HG03565 (cell line): Measurements from ENCODE around the gene CD209.
"Not testable (repeated sequence)": the region's sequence is repeated elsewhere in the genome, so short reads cannot be mapped to it uniquely, and the experiment has no call there.

Source experiments
- ATAC-seq: cut with Tn5 transposase; IDR thresholded peaks from one replicate; pipeline ENCODE4 v1.9.1; 2021; ENCODE audit warnings: mild to moderate bottlenecking, moderate library complexity; ENCODE audit not compliant: unreplicated experiment

CD209 gene

GRCh38 chr19:7769171-7769570, 21.8 kb upstream of the CD209 start:
- no peak for ATAC-seq

- no peak for ATAC-seq
These were observed 20.2 kb upstream of the CD209 start for GRCh38 chr19:7767487-7767886.

GRCh38 chr19:7766535-7766934, 19.2 kb upstream of the CD209 start:
- ATAC-seq, result no peak

- not testable (repeated sequence) for ATAC-seq
These were observed 17.7 kb upstream of the CD209 start for GRCh38 chr19:7765043-7765442.

- ATAC-seq, result not testable (repeated sequence)
These were observed 16.8 kb upstream of the CD209 start for GRCh38 chr19:7764157-7764556.

GRCh38 chr19:7763696-7764095, 16.4 kb upstream of the CD209 start:
- no peak for ATAC-seq

GRCh38 chr19:7762719-7763293, 15.5 kb upstream of the CD209 start, which contains the start of gene CLEC4M:
Gene CLEC4M (plus strand): TSS chr19:7763243. CDS start chr19:7763267, 24 bp downstream.
- ATAC-seq, result no peak

GRCh38 chr19:7759156-7759555, 11.8 kb upstream of the CD209 start:
- ATAC-seq, result no peak

GRCh38 chr19:7757358-7757757, 10.0 kb upstream of the CD209 start:
- no peak for ATAC-seq

GRCh38 chr19:7756258-7756657, 8.9 kb upstream of the CD209 start:
- no peak for ATAC-seq

- ATAC-seq, result no peak
These were observed 3.9 kb upstream of the CD209 start for GRCh38 chr19:7751157-7751783.

- ATAC-seq, result no peak
These were observed 1.4 kb upstream of the CD209 start for GRCh38 chr19:7748756-7749155.

GRCh38 chr19:7748171-7748570, 837 bp upstream of the CD209 start:
- ATAC-seq, result no peak

GRCh38 chr19:7746306-7746705, 1.0 kb downstream of the CD209 start:
- not testable (repeated sequence) for ATAC-seq

GRCh38 chr19:7744871-7745650, 2.3 kb downstream of the CD209 start:
- no peak for ATAC-seq

GRCh38 chr19:7744199-7744786, 3.0 kb downstream of the CD209 start:
- no peak for ATAC-seq

- ATAC-seq, result no peak
These were observed 3.9 kb downstream of the CD209 start for GRCh38 chr19:7743425-7743841.

GRCh38 chr19:7742991-7743390, 4.3 kb downstream of the CD209 start:
- ATAC-seq, result no peak

GRCh38 chr19:7742575-7742974, 4.8 kb downstream of the CD209 start:
- no peak for ATAC-seq

- ATAC-seq, result no peak
These were observed 6.7 kb downstream of the CD209 start for GRCh38 chr19:7740682-7741054.

GRCh38 chr19:7739801-7740681, 7.3 kb downstream of the CD209 start:
- no peak for ATAC-seq
